NCI-H460 (cell line): ENCODE measurements around the gene ADK. TPM values are rescaled to one million over a fixed set of nuclear protein-coding genes. Genes with fewer than 3 reads are reported as not detected.
"Not testable (repeated sequence)": the region's sequence is repeated elsewhere in the genome, so short reads cannot be mapped to it uniquely, and the experiment has no call there.

ENCODE experiments used
- DNase-seq: peaks from one replicate; pipeline ENCODE4 v3.0.0-alpha.2; 2016; ENCODE audit warnings: low read depth; ENCODE audit errors: extremely low read depth
- total RNA-seq: library from RNA; depleted of rRNA; stranded (reverse); fragments of >200 nt; shearing (Covaris generic); gene quantifications from 2 replicates; pipeline ENCODE4 v1.2.3, GENCODE V29; 2014

The ADK gene
- total RNA-seq, 1 experiment from 2014 or later: 50.2 TPM

- no peak for DNase-seq
Measured at GRCh38 chr10:74453169-74453568, 302.1 kb downstream of the ADK start.

DNA sequence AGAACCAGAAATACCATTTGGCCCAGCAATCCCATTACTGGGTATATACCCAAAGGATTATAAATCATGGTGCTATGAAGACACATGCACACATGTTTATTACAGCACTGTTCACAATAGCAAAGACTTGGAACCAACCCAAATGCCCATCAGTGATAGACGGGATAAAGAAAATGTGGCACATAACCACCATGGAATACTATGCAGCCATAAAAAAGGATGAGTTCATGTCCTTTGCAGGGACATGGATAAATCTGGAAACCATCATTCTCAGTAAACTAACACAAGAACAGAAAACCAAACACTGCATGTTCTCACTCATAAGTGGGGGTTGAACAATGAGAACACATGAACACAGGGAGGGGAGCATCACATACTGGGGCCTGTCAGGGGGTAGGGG lies 306.5 kb downstream of the ADK start:
- DNase-seq: not testable (repeated sequence)

DNA sequence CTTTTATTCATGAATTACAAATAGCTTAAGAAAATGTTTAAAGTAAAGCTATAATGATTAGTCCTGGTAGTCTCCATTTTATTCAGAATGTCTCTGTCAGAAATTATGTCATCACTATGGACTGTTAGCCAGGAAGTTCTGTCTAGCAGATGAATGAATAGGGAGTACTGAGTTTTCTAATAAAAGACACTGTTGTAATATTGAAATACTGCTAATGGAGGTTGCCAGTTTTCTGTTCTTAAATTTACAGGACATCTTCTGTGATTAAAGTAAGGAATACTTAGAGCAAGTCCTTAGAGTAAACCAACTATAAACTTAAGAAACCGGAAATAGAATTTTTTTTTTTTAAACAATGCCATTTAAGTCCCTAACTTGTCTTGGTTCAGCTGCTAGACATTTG lies 309.8 kb downstream of the ADK start:
- DNase-seq: no peak

- no peak for DNase-seq
Measured at GRCh38 chr10:74474022-74474713, 323.1 kb downstream of the ADK start.

- not testable (repeated sequence) for DNase-seq
Measured at GRCh38 chr10:74476162-74476706, 325.2 kb downstream of the ADK start.

DNA sequence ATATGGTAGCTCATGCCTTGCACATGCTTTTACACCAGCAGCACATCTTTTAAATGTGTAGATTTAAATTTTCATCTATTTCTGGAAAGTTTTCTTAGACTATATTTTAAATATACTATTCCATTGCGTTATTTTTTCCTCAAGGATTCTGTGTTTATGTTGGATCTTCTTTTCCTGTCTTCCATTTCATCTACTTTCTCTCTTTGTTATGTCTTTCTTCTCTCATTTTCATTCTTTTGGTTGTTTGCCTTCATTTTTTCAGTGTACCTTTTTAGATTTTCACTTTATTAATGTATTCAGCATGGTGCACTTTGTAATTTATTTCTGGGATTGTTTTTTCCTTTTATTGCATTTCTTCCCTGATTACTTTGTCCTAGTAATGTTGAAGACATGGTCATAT lies 329.8 kb downstream of the ADK start:
- no peak for DNase-seq

GRCh38 chr10:74483356-74483755 lies 332.3 kb downstream of the ADK start:
- no peak for DNase-seq

- no peak for DNase-seq
Measured at GRCh38 chr10:74485283-74485682, 334.3 kb downstream of the ADK start.

- DNase-seq: no peak
Measured at GRCh38 chr10:74486659-74487058, 335.6 kb downstream of the ADK start.

DNA sequence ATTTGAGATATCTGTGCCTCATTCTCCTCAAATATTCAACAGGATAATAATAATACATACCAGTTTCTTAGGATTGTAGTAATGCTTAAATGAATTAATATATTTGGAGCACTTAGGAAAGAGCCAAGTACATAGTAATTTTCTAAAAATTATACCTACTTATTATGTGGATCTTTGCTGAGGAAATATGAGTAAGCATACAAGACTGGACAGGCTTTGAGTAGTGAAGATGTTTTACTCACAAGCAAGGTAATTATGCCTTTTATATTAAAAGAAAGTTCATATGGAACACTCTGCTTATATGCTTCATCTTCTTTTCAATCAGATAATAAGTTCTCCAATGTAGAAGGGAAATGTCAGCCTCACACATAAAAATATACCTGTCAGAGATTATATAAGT lies 337.9 kb downstream of the ADK start:
- DNase-seq: no peak

- no peak for DNase-seq
Measured at GRCh38 chr10:74490551-74490950, 339.5 kb downstream of the ADK start.

- DNase-seq: no peak
Measured at GRCh38 chr10:74491014-74491413, 340.0 kb downstream of the ADK start.

- not testable (repeated sequence) for DNase-seq
Measured at GRCh38 chr10:74496276-74496675, 345.3 kb downstream of the ADK start.

DNA sequence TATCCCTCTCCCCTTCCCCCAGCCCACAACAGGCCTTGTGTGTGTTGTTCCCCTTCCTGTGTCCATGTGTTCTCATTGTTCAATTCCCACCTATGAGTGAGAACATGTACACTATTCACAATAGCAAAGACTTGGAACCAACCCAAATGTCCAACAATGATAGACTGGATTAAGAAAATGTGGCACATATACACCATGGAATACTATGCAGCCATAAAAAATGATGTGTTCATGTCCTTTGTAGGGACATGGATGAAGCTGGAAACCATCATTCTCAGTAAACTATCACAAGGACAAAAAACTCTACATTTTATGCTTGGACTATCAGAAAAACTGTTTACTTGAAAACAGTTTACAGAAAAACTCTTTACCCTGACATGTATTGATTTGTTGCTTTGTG lies 347.6 kb downstream of the ADK start:
- DNase-seq: not testable (repeated sequence)

GRCh38 chr10:74500026-74500704 lies 349.1 kb downstream of the ADK start:
- DNase-seq: no peak

DNA sequence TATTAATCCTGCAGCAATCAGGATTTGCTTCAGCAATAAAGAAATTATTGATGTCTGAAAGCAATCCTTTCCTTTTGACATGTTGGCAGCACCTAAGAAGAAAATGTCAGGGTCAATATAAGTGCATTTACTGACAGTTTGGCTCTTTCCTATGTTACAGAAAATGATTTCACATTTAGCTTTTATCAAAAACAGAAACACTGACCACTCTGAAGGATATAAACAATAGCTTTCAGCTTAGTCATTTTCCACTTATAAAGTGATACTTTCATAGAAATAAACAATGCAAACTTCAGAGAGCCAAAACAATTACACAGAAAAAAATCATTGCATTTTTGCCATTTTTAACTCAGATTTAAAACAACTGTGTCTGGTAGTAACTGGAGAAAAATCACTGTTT lies 349.8 kb downstream of the ADK start:
- no peak for DNase-seq

- DNase-seq: no peak
Measured at GRCh38 chr10:74502963-74503608, 352.1 kb downstream of the ADK start.

GRCh38 chr10:74507951-74508350 lies 356.9 kb downstream of the ADK start:
- no peak for DNase-seq

DNA sequence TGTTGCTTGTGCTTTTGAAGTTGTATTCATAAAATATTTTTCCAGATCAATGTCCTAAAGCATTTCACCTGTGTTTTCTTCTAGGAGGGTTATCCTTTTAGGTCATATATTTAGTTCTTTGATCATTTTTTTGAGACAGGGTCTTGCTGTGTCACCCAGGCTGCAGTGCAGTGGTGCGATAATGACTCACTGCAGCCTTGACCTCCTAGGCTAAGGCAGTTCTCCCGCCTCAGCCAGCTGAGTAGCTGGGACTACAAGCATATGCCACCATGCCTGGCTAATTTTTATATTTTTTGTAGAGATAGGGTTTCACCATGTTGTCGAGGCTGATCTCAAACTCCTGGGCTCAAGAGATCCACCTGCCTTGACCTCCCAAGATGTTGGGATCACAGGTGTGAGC lies 359.6 kb downstream of the ADK start:
- DNase-seq: no peak

- no peak for DNase-seq
Measured at GRCh38 chr10:74511051-74511450, 360.0 kb downstream of the ADK start.

GRCh38 chr10:74514322-74514721 lies 363.3 kb downstream of the ADK start:
- DNase-seq: no peak

DNA sequence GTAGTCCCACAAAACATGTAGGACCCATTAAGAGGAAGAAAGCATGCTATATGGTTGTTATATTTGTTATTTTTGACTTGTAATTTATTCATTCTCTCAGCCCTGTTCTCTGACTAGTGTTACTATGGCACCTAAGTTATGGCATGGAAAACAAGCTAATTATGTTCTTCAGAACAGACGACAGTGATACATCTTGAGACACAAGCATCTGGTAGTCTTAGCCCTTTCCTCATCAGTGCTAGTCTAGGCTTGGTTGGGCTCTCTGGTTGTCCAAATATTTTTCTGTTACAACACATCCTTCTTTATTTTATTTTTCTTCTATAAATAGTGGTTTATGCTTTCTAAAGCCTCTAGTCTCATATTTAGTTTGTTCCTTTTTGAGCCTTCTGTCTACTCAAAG lies 367.0 kb downstream of the ADK start:
- no peak for DNase-seq
